PC-3 (cell line): ENCODE measurements around the gene TGFB1I1. TPM values are rescaled to one million over a fixed set of nuclear protein-coding genes. Genes with fewer than 3 reads are reported as not detected.

Experiments
- ATAC-seq: fragments of 200-7000 bp; cut with Tn5 transposase; 2 replicates; pipeline ENCODE4 v1.9.1; 2020; ENCODE audit warnings: mild to moderate bottlenecking, moderate library complexity
- BruUV-seq: library from RNA; stranded (reverse); fragments of 400-500 nt; replicated peaks from 2 replicates; lab custom pipeline; 2021; lab: Mats Ljungman, UMichigan
- CTCF ChIA-PET: fragments of 300-600 bp; sonication (Branson Sonifier 250); formaldehyde crosslinking; loops from one replicate; lab custom pipeline; 2022; ENCODE audit warnings: antibody characterized with exemption; lab: Charles Lee
- POLR2A ChIA-PET: fragments of 300-600 bp; sonication (Branson Sonifier 250); formaldehyde crosslinking; loops from one replicate; lab custom pipeline; 2022; ENCODE audit warnings: antibody characterized with exemption; ENCODE audit not compliant: unreplicated experiment; lab: Charles Lee
- DNase-seq: peaks from one replicate; pipeline ENCODE4 v3.0.0-alpha.2; 2015
- H2AFZ ChIP-seq: fragments of 300-600 bp; sonication (generic); 2 replicates; pipeline ENCODE4 v1.6.0; 2016; ENCODE audit warnings: antibody characterized with exemption, low read length
- H3F3A ChIP-seq: fragments of 300-600 bp; sonication (generic); one replicate; pipeline ENCODE4 v1.6.0; 2017; ENCODE audit warnings: antibody characterized with exemption, low read length, control low read depth, mild to moderate bottlenecking; ENCODE audit not compliant: unreplicated experiment
- H3K27ac ChIP-seq: fragments of 300-600 bp; sonication (generic); 2 replicates; pipeline ENCODE4 v1.5.1; 2016; ENCODE audit warnings: mild to moderate bottlenecking, low read length
- H3K27me3 ChIP-seq: fragments of 300-600 bp; sonication (generic); 2 replicates; pipeline ENCODE4 v1.6.1; 2016; ENCODE audit warnings: low read length, mixed read lengths
- H3K36me3 ChIP-seq: fragments of 300-600 bp; sonication (generic); 2 replicates; pipeline ENCODE4 v1.6.1; 2016; ENCODE audit warnings: low read depth, mixed run types, low read length, mixed read lengths
- H3K4me1 ChIP-seq: fragments of 300-600 bp; sonication (generic); 2 replicates; pipeline ENCODE4 v1.5.1; 2016; ENCODE audit warnings: low read length; ENCODE audit not compliant: insufficient read depth
- H3K4me2 ChIP-seq: fragments of 300-600 bp; sonication (generic); 2 replicates; pipeline ENCODE4 v1.6.0; 2016; ENCODE audit warnings: low read length
- H3K4me3 ChIP-seq: fragments of 300-600 bp; sonication (generic); 2 replicates; pipeline ENCODE4 v1.5.1; 2016; ENCODE audit warnings: mild to moderate bottlenecking, low read length, mixed read lengths
- H3K79me2 ChIP-seq: fragments of 300-600 bp; sonication (generic); 2 replicates; pipeline ENCODE4 v1.6.1; 2017; ENCODE audit warnings: low read length, mixed read lengths
- H3K9ac ChIP-seq: fragments of 300-600 bp; sonication (generic); 2 replicates; pipeline ENCODE4 v1.6.0; 2016; ENCODE audit warnings: mild to moderate bottlenecking, low read length
- H3K9me2 ChIP-seq: fragments of 300-600 bp; sonication (generic); replicated peaks from 2 replicates; pipeline ENCODE4 v1.6.1; 2016; ENCODE audit warnings: mixed run types, low read length, mixed read lengths
- H3K9me3 ChIP-seq: fragments of 300-600 bp; sonication (generic); 2 replicates; pipeline ENCODE4 v1.6.1; 2016; ENCODE audit warnings: low read length, mixed read lengths
- H4K20me1 ChIP-seq: fragments of 300-600 bp; sonication (generic); 2 replicates; pipeline ENCODE4 v1.6.1; 2016; ENCODE audit warnings: low read length, mixed read lengths
- CTCF ChIP-seq: fragments of 300-600 bp; sonication (generic); conservative IDR thresholded peaks from 2 replicates; pipeline ENCODE4 v1.5.1; 2017; ENCODE audit warnings: antibody characterized with exemption, low read depth, mild to moderate bottlenecking, low read length
- EZH2 ChIP-seq: fragments of 300-600 bp; sonication (generic); IDR thresholded peaks from one replicate; pipeline ENCODE4 v1.6.1; 2017; ENCODE audit warnings: antibody characterized with exemption, mild to moderate bottlenecking, low read length; ENCODE audit not compliant: unreplicated experiment
- EZH2phosphoT487 ChIP-seq: fragments of 300-600 bp; sonication (generic); IDR thresholded peaks from 2 replicates; pipeline ENCODE4 v1.6.1; 2018; ENCODE audit warnings: mild to moderate bottlenecking, antibody characterized with exemption, low read length, borderline replicate concordance
- intact Hi-C: fragments of 100-400 bp; cut with micrococcal nuclease; formaldehyde crosslinking; loops from 2 replicates; pipeline ENCODE4 v1.9.0; 2023
- total RNA-seq: library from RNA; depleted of rRNA; stranded (reverse); fragments of >200 nt; gene quantifications from 2 replicates; pipeline ENCODE4 v1.2.3, GENCODE V29; 2014

The TGFB1I1 gene
- total RNA-seq, 1 experiment from 2014 or later: 11.2 TPM

GRCh38 chr16:31499928-31500327 lies 28.0 kb downstream of the TGFB1I1 start:
- no peaks in the 10 kb centered on the region for H3K9me3 ChIP-seq
- ATAC-seq: no peak
- H3K36me3 ChIP-seq: no peaks in the 10 kb centered on the region
- intact Hi-C loops: no loop called here
- no peaks in the 10 kb centered on the region for H3K9me2 ChIP-seq
- no peak for DNase-seq
- H2AFZ ChIP-seq: no peak overlapping the region
- no peak for TF ChIP-seq EZH2
- no peak for TF ChIP-seq EZH2phosphoT487
- TF ChIP-seq CTCF: no peak
- no peaks in the 10 kb centered on the region for H3K4me1 ChIP-seq
- POLR2A ChIA-PET: no interaction called here
- H4K20me1 ChIP-seq: no peaks in the 10 kb centered on the region
- no peak overlapping the region for H3K4me3 ChIP-seq
- CTCF ChIA-PET: no interaction called here
- no peaks in the 10 kb centered on the region for H3K27me3 ChIP-seq
- H3K9ac ChIP-seq: no peak overlapping the region
- no peak overlapping the region for H3K27ac ChIP-seq
- H3F3A ChIP-seq: no peaks in the 10 kb centered on the region
- no peaks in the 10 kb centered on the region for H3K79me2 ChIP-seq
- H3K4me2 ChIP-seq: no peak overlapping the region
- BruUV-seq: no TSS peak

- Histone ChIP-seq H3K9ac (no peak overlapping the region), H3K4me2 (no peak overlapping the region), H4K20me1 (no peaks in the 10 kb centered on the region), H3K27me3 (no peaks in the 10 kb centered on the region), H3F3A (no peaks in the 10 kb centered on the region), H3K9me3 (no peaks in the 10 kb centered on the region), H3K4me3 (no peak overlapping the region), H2AFZ (no peak overlapping the region), H3K27ac (no peak overlapping the region), H3K9me2 (no peaks in the 10 kb centered on the region), H3K4me1 (no peaks in the 10 kb centered on the region), H3K79me2 (no peaks in the 10 kb centered on the region), H3K36me3 (no peaks in the 10 kb centered on the region)
- ChIA-PET CTCF (no interaction called here), POLR2A (interaction anchor here (0.7 kb wide), 1 partner anchor 454 kb away, joined by 3 read pairs; no protein-coding TSS in a partner anchor)
- DNase-seq (no peak), ATAC-seq (no peak)
- BruUV-seq: no TSS peak
- intact Hi-C loops: no loop called here
- TF ChIP-seq CTCF: no peak
- no peak for TF ChIP-seq EZH2
- no peak for TF ChIP-seq EZH2phosphoT487
Measured at GRCh38 chr16:31501226-31501965, 29.4 kb downstream of the TGFB1I1 start.

GRCh38 chr16:31501966-31502348 lies 30.0 kb downstream of the TGFB1I1 start:
- Histone ChIP-seq H3K79me2 (peaks cover 3% of the 10 kb centered on the region; the same call in 1 of the 2 replicates), H3K4me2 (no peak overlapping the region), H2AFZ (no peak overlapping the region), H3F3A (no peaks in the 10 kb centered on the region), H4K20me1 (no peaks in the 10 kb centered on the region), H3K9ac (no peak overlapping the region), H3K9me2 (no peaks in the 10 kb centered on the region), H3K27me3 (no peaks in the 10 kb centered on the region), H3K4me3 (no peak overlapping the region), H3K9me3 (no peaks in the 10 kb centered on the region), H3K36me3 (no peaks in the 10 kb centered on the region), H3K27ac (no peak overlapping the region), H3K4me1 (peaks cover 2% of the 10 kb centered on the region; the same call in 1 of the 2 replicates)
- ChIA-PET CTCF (no interaction called here), POLR2A (no interaction called here)
- intact Hi-C loops: no loop called here
- no TSS peak for BruUV-seq
- DNase-seq (no peak), ATAC-seq (no peak)
- no peak for TF ChIP-seq EZH2phosphoT487
- TF ChIP-seq EZH2: no peak
- no peak for TF ChIP-seq CTCF
